Measurements from ENCODE around the gene SSBP3.
A peak's percentile ranks its signal among the peaks of the same experiment; 100 is the strongest.
"Not testable (repeated sequence)": the region's sequence is repeated elsewhere in the genome, so short reads cannot be mapped to it uniquely, and the experiment has no call there.

Gene SSBP3

DNA sequence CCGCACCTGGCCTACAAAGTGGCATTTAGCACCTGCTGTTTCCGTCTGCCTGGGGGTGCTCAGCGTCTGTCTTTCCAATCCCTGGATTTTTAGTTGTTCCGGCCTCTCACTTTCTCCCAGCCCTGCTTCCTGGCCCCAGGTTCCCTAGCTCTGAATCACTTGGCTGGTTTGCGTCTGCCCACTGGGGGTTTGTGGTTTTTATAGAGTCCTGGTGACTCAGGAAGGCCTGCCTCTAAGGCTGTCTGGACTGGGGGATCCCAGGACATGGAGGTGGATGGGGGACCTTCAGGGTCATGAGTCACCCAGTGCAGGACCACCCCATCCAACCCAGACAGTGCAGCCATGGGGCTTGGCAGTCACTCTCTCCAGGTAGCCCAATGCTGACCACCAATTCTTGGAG, 152.7 kb downstream of the SSBP3 start:
- no peak for DNase-seq

DNA sequence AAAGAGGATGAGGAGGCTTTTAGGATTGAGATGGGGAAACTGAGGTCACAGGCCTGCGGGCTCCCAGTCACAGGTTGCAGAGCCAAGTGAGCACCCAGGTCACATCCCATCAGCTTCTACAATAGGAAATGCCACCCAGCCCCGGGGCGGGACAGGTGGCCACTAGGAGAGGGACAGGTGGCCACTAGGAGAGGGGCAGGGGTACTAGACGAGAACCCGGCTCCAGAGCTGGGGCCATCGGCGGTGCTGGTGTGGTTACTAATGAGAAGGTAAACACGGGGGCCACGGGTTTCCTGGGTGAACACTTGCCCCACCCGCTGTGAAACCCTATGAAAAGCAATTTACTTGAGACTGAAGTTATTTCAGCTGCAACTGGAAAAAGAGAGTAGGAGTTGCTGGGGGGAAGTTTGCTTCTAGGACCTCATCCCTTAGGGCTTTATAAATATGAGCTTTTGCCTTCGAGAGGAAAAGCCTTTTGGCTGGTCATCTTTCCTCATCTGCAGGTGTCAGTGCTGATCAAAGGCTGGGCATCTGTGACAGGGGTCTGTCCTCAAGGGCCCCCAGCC, 153.7 kb downstream of the SSBP3 start:
- no peak for DNase-seq

DNA sequence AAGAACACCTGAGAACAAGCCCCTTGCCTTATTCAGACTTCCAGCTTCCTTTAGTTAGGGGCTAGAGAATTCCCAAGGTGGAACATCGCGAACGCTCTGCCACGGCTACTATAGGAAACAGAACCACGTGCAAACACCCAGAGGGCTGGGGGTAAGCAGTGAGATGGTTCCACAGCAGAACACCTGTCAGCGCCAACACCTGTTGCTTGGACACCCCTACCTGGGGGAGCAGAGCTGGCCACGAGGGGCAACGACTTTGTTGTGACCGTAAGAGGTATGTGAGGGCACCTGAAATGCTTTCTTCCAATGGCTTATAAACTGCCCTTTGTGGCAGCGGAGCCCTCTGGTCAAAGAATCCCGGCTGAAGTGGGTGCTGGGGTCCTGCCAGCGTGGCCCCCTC, 155.5 kb downstream of the SSBP3 start:
- DNase-seq = no peak

DNA sequence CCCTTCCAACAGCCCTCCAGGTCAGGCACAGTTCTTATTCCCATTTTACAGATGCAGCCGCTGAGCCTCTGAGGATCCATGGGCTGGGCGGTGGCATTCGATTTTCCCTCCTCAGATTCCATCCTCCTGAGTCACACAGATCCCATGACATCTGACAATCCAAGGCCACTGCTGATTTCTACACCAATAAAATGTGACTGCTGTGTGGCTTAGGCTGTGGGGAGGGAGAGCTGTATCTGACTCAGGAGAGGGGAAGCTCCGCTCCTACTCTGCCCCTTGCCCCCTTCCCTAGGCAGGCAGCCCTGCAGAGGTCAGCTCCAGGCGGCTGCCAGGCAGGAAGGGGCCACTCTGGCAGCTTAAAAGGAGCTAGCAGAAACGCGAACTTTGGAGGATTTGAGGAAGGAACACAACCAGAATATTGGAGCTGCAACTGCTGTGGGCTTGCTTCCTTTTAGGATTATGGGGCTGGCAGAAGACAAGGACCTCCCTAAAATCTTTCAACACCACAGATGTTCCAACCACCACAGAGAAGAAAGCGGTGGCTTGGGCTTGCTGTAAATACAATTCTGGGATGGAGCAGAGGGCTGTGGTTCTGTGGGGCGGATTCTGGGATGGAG, 156.3 kb downstream of the SSBP3 start:
- DNase-seq = no peak

DNA sequence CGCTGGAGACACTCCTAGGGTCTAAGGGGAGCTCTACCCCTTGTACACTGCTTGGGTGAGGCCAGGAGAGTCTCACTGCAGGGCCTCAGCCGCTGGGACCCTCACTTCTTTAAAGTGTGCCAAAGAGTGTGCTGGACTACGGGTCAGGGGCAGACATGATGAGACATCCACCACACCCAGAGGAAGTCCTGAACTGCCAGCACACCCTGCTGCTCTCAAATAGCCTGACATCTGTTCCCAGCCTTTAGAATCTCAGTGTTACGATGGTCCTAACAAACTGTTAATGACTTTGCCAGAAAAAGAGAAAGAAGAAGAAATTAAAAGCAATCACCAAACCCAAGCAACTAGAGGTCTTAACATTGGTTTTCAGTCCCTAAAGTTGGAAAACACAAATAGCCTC, 157.2 kb downstream of the SSBP3 start:
- DNase-seq = no peak

DNA sequence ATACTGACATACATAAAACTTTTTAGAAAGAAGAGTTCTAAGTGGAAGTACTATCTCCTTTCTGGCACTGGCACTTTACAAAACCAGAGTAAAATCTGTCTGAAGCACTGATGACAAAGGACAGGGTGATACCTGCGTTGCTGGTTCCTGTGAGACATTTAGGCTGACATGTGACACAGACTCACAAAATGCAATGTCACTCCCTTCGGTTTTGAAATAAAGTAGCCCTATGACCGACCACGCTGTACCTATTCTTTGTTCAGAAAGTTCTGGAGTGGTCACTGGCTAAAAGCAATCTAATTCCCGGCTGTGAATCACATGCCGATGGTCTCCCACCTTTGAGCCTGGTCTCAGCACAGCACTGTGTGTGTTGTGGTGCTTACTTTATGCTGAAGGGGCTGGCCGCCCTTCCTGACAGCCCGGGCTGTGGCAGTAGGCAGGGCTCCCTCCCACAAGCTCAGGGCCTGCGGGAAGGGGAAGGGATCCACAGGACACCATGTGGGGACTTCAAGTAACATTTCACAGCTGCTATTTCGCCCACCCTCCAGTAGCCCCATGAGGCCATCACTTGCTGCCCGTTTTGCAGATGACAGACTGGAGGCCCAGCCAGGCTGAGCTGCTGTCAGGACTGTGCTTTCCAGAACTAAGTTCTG, 158.2 kb downstream of the SSBP3 start:
- no peak for DNase-seq

DNA sequence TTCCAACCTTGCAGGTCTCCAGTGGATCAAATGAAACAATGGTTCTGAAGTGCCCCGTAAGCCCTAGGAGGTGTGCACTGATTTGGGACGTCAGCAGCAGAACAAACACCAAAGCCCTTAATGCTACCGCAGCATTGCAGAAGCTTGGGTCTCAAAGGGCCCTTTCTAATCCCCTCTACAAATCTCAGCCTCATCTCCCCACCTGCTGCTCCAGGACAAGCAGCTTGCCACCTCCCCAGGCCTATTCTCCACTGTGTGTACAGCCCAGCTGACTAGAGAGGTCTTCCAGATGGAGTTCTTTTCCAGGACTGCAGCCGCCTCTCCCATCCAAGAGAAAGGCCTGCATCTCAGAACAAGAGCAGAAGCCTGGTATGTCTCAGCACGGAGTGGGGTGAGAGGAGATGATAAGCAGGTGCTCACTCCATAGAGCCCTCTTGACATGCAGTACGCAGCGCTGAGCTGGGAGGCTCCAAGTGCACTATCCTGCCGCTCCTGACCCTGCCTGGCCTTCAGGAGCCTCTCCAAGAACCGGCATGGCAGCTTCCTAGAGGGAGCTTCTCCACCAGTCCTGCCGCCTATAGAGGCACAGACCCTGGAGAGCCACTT, 160.0 kb downstream of the SSBP3 start:
- DNase-seq = no peak

DNA sequence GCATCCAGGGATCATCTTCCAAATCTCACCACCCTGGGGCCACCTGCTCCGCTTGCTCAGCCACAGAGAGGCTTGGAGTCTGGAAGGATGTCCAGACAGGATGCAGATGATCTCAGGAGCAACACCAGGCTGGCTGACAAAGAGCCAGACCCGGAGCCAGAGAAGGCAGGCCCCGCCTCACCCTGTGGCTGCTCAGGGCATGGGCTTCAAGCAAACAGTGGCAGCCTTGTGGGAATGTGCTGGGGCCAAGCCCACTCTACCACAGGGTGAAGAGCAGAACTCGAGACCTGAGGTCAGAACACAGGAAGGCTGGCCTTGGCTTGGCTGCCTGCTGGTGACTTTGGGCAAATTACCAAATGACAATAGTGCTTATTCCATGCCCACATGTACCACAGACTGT, 160.7 kb downstream of the SSBP3 start:
- no peak for DNase-seq

DNA sequence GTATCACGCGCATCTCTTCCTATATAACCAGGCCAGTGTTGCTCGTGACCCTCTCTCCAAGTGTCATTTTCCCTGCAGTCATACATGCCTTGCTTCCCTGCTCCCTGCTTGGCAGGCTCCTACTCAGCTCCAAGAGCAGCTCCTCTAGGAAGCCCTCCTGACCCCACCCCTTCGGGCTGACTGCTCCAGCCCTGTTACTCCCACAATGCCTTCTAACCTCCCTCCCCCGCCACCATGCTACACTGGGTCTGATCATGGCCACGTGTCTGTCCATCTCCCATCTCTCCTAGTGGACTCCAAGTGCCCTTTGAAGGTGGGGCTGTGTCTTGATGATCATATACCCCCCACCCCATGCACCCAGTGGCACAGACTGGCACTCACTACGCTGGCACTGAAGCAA, 161.5 kb downstream of the SSBP3 start:
- DNase-seq = no peak

DNA sequence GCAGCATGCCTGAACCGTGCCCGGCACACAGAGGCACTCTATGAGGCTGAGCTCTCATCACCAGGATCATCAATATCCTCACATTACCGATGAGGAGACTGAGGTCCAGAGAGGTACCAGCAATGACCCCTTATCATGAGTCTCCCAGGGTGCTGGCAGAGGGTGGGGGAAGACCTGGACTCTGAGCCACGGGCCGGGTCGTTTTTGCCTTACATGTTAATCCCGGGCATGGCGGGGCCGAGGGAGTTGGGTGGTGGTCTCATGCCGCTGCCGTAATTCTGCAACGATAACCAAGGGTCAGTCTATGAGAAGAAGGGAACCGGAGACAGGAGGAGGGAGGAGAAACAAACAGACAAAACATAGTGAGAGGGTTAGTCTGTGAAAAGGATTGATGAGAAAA, 163.2 kb downstream of the SSBP3 start:
- DNase-seq = no peak

DNA sequence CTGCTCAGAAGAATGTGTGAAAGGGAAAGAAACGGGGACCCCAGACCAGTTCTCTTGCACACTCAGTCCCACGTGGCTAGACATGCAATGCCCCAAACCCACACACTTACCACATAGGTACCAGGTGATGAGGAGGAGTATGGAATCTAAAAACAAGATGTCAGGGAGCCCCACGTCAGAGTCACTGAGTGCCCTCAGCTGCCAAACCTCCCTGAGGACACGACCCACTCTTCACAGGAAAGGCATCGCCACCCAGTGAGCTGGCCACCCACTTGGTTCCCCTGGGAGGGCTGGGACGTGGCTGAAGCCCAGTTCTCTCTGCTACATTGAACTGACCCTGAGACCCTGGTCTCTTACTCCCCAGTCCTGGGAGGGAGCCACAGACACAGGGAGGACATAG, 164.8 kb downstream of the SSBP3 start:
- no peak for DNase-seq

DNA sequence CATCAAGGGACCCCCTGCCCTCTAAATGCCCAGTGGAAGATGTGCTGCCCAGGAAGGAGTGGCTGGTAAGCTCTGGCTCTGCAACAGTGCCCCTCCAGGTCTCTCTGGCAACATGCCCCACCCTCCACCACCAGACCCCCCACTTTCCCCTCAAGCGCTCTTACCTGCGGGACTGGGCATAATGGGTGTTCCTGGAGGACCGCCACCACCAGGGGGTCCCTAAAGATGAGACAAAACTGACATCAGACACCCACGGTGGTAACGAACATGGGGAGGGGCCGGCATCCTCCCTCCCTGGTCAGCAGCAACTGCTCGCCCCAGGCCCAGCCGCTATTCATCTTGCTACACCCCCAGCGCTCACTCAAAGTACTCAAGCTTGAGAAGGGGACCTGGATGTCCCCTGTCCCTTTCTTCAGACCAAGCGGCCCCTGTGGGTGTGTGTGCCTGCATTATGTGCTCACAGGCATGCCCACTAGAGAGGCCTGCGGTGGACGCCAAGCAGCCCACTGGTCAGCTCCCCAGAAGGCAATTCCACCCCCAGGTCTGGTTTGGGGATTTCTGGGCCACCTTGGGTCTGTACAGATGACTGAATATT, 165.4 kb downstream of the SSBP3 start:
- DNase-seq = no peak

DNA sequence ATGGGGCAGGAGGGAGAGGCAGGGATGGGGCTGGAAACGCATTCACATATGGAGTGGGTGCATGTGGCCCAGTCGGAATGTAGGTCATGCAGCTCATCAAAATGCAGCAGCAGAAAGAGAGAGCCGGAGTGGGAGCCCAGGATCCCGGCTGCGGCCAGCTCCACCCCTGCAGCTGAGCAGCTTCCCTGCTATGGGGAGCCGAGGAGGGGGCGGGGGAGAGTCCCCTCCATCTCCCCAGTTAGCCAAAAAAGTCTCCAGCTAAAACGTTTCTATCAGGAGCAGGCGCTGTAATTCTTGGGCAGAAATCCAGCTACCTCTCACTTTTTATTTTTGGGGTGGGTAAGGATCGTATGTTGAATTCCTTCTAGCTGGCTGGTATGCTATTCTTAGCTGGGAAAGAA, 166.6 kb downstream of the SSBP3 start:
- DNase-seq = peak in 51 of 58 donors; percentile 15 to 89 (median 54)

DNA sequence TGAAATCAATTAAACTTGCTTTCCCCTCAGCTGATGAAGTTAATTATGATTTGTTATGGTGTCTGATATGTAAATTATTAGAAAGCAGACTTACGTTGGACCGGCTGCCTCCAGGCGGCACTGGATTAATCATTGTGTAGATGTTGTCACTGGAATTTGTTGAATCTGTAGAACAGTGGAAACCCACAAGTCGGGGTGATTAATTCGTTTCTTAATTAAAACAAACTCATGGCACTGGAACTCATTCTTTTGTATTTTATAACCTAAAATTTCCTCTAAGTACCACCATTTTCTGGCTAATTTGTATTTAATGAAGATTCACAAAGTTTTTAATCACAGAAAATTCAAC, 167.2 kb downstream of the SSBP3 start:
- DNase-seq = no peak

DNA sequence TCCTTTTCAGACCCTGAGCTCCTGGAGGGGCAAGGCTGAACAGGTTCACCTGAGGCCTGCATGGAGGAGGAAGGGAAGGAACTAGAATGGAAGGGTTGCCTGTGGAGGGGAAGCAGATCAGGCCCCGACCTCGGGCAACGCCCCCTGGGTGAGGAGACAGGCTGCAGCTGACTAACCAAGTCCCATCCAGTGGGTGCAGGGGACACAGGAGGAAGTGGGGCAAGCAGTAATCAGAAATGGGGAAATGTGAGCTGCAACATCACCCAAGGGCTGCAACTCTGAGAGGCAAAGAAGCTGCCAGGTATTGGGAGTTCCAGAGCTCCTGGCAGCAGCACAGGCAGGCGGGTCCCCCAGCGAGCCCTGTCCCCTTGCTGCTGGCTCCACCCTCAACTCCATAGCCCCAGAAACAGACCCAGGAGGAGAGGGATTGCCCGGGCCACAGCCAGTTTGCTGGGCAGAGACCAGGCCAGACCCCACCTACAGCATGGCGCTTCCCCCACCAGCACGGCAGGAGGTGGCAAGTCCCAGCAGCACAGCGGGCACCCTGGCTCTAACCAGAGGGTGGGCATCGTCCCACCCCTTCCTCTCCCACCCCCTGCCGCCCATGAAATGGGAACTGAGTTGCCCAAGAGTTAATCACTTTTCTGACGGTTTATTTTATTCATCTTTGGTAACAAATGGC, 167.7 kb downstream of the SSBP3 start:
- no peak for DNase-seq

DNA sequence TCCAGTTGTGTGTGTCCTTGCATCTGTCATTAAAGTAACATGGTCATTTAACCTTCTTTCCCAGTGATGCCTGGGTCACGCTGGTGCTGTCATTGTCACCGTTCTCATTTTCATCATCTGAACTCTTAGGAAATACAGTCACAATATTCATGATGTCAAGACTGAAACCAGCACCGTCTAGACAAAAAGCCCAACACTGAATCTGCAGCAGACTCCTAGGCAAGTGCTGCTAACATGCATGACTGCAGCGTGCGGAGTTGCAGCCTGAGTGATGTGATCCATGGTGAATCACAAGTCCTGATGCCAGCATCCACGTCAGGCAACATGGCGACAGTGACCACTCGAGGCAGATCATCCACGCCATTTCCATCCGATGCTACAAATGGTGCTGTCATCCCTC, 168.6 kb downstream of the SSBP3 start:
- no peak for DNase-seq

DNA sequence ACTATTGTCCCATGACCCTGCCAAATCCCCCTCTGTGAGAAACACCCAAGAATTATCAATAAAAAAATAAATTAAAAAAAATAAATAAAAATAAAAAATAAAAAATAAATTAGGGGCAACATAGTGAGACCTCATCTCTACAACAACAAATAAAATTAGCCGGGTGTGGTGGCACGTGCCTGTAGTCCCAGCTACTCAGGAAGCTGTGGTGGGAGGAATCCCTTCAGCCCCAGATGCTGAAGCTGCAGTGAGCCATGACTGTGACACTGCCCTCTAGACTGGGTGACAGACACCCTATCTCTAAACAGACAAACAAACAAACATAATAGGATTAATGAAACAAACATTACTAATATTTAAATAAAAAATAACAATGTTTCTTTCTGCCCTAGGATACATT, 171.9 kb downstream of the SSBP3 start:
- no peak for DNase-seq

DNA sequence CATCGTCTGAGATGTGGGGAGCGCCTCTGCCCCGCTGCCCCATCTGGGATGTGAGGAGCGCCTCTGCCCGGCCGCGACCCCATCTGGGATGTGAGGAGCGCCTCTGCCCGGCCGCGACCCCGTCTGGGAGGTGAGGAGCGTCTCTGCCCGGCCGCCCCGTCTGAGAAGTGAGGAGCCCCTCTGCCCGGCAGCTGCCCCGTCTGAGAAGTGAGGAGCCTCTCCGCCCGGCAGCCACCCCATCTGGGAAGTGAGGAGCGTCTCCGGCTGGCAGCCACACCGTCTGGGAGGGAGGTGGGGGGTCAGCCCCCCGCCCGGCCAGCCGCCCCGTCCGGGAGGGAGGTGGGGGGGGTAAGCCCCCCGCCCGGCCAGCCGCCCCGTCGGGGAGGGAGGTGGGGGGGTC, 173.0 kb downstream of the SSBP3 start:
- DNase-seq = not testable (repeated sequence)

DNA sequence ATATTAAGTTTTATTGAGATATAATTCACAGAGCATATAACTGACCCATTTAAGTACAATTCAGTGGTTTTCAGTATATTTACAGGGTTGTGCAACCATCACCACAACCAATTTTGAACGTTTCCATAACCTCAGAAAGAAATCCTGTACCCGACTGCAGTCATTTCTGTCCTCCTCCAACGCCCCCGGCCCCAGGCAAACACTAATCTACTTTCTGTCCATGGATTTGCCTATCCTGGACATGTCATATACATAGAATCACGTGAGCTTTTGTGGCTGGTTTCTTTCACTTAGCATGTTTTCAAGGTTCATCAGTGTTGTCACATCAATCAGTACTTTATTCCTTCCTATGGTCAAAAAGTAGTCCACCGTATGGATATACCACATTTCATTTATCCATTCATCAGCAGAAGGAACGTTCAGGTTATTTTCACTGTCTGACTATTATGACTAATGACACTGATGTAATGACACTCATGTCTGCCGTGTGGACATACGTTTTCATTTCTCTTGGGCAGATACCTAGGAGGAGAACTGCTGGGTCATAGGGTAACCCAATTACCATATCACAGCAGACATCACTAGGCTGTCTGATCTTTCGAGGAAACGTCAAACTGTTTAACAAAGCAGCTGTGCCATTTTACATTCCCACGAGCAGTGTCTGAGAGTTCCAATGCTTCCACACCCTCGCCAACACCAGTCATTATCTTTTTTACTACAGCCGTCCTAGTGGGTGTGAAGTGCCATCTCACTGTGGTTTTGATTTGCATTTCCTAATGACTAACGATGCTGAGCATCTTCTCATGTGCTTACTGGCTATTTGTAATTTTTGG, 175.5 kb downstream of the SSBP3 start:
- DNase-seq = no peak

DNA sequence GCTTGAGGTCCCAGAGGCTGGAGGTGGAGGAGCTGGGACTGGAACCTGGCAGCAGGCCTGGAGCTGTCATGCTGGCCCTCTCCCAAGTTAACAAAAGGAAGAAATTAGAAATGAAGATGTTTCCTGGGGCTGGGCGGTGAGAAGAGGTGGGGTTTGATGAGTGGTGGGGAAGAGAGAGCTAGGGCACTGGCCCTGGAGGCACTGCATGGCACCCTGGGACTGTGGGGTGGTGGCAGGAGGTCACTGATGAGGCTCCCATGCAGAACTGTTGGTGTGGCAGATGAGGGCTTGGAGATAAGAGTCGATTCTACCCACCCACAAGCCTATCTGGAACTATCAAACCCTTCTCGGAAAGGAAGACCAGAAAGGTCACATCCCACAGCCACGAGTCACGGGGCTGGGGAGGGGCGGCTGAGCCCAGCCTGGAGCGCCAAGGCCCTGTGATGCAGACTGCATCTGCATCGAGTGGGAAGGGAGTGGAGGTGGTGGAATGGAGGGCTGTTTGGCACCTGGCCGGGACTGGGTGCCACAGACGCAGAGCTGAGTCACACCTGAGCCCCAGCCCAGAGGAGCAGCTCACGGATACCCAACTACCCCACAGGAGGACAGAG, 176.8 kb downstream of the SSBP3 start:
- peak in 4 of 58 donors; percentile 14 to 35 (median 29) for DNase-seq
